PC-3 (cell line): Measurements from ENCODE around the gene TRAPPC2.

Source experiments
- EZH2 ChIP-seq: fragments of 300-600 bp; sonication (generic); IDR thresholded peaks from one replicate; pipeline ENCODE4 v1.6.1; 2017; ENCODE audit warnings: antibody characterized with exemption, mild to moderate bottlenecking, low read length; ENCODE audit not compliant: unreplicated experiment
- EZH2phosphoT487 ChIP-seq: fragments of 300-600 bp; sonication (generic); IDR thresholded peaks from 2 replicates; pipeline ENCODE4 v1.6.1; 2018; ENCODE audit warnings: mild to moderate bottlenecking, antibody characterized with exemption, low read length, borderline replicate concordance
- TF ChIP-seq, protein P1 (sequence below): fragments of 300-600 bp; sonication (generic); conservative IDR thresholded peaks from 2 replicates; pipeline ENCODE4 v1.5.1; 2017; ENCODE audit warnings: antibody characterized with exemption, low read depth, mild to moderate bottlenecking, low read length

DNA sequence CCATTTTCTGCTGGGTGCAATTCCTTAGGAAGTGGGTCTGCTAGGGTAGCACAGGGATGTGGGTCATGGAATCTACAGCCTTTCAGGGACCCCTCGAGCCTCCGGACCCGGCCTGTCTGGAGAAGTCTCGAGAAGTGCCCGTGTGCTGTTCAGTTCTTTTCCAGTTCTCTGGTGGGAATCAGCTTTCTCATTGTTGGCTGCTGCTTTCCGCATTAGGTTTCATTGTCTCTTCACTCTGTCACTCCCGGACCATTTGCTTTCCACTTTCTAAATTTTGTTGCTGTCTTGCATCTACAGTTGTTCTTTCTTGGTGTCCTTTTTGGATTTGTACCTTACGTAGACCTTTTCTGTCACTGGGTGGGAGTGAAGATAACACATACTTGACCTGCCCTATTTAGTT is 39.4 kb downstream of the TRAPPC2 start:
- TF ChIP-seq, protein P1, sequence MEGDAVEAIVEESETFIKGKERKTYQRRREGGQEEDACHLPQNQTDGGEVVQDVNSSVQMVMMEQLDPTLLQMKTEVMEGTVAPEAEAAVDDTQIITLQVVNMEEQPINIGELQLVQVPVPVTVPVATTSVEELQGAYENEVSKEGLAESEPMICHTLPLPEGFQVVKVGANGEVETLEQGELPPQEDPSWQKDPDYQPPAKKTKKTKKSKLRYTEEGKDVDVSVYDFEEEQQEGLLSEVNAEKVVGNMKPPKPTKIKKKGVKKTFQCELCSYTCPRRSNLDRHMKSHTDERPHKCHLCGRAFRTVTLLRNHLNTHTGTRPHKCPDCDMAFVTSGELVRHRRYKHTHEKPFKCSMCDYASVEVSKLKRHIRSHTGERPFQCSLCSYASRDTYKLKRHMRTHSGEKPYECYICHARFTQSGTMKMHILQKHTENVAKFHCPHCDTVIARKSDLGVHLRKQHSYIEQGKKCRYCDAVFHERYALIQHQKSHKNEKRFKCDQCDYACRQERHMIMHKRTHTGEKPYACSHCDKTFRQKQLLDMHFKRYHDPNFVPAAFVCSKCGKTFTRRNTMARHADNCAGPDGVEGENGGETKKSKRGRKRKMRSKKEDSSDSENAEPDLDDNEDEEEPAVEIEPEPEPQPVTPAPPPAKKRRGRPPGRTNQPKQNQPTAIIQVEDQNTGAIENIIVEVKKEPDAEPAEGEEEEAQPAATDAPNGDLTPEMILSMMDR: no peak
- TF ChIP-seq EZH2 (no peak), EZH2phosphoT487 (no peak)
